K562 (cell line): ENCODE measurements around the gene GLIS1. TPM values are rescaled to one million over a fixed set of nuclear protein-coding genes. Genes with fewer than 3 reads are reported as not detected.

Experiments used
- ATAC-seq: fragments of 200-7000 bp; cut with Tn5 transposase; 3 replicates; pipeline ENCODE4 v1.9.1; 2020; ENCODE audit warnings: moderate library complexity
- BruUV-seq: library from RNA; stranded (reverse); fragments of 400-500 nt; replicated peaks from 2 replicates; lab custom pipeline; 2021; lab: Mats Ljungman, UMichigan
- CTCF ChIA-PET: fragments of 300-600 bp; formaldehyde crosslinking; extraction: SDS; loops from one replicate; lab custom pipeline; 2021; ENCODE audit warnings: low intra/inter-chr PET ratio; lab: Yijun Ruan, JAX
- POLR2A ChIA-PET: fragments of 300-600, 350-650 bp; sonication (Branson Sonifier 250); formaldehyde crosslinking; extraction: SDS; loops from one replicate; lab custom pipeline; 2021; ENCODE audit warnings: antibody characterized with exemption, inconsistent platforms; lab: Yijun Ruan, JAX
- DNase-seq, 4 experiments: peaks; one replicate each; pipeline versions ENCODE4 v3.0.0 to v3.0.0-alpha.2; 2011 to 2018; ENCODE audit warnings: low spot score in 3 of 4, mixed read lengths in 3 of 4; ENCODE audit errors: extremely low read depth in 1 of 4
- FAIRE-seq: peaks from 2 replicates; lab custom pipeline; 2011; peaks lifted over from hg19 to GRCh38; lab: Jason Lieb, UNC
- H2AFZ ChIP-seq: 2 replicates; pipeline ENCODE4 v1.6.0; 2011; ENCODE audit warnings: low read depth, low read length, control low read depth, inconsistent platforms
- H3K27ac ChIP-seq: fragments of 200-600 bp; 3 replicates; pipeline ENCODE4 v1.8.0; 2011; ENCODE audit warnings: low read depth, mild to moderate bottlenecking, control low read depth, inconsistent platforms, low read length, moderate library complexity, mixed read lengths; ENCODE audit errors: extremely low read depth
- H3K27me3 ChIP-seq, 2 experiments: fragments of 300-600 bp in 1 of 2; 2 replicates in 1 of 2; 3 replicates in 1 of 2; pipeline versions ENCODE4 v1.6.0 to v1.8.0; 2011; ENCODE audit warnings: inconsistent platforms in 2 of 2, low read length in 2 of 2, mild to moderate bottlenecking in 1 of 2, mixed read lengths in 1 of 2, moderate library complexity in 1 of 2; ENCODE audit not compliant: control insufficient read depth in 2 of 2, insufficient read depth in 2 of 2
- H3K36me3 ChIP-seq: fragments of 300-600 bp; 3 replicates; pipeline ENCODE4 v1.8.0; 2011; ENCODE audit warnings: mild to moderate bottlenecking, low read length, inconsistent platforms; ENCODE audit not compliant: control insufficient read depth, insufficient read depth
- H3K4me1 ChIP-seq, 2 experiments: fragments of 200-600 bp in 1 of 2; replicated peaks in 1 of 2; 2 replicates in 1 of 2; 3 replicates in 1 of 2; pipeline versions ENCODE4 v1.5.1 to v1.8.0; 2011; ENCODE audit warnings: inconsistent platforms in 2 of 2, low read length in 2 of 2, mild to moderate bottlenecking in 1 of 2, mixed read lengths in 1 of 2, moderate library complexity in 1 of 2; ENCODE audit not compliant: control insufficient read depth in 2 of 2, insufficient read depth in 2 of 2
- H3K4me2 ChIP-seq: 2 replicates; pipeline ENCODE4 v1.6.1; 2011; ENCODE audit warnings: low read length, control low read depth, inconsistent platforms, mixed read lengths; ENCODE audit not compliant: insufficient read depth
- H3K4me3 ChIP-seq: fragments of 200-600 bp; sonication (generic), shearing (Covaris generic); 2 replicates; pipeline ENCODE4 v1.5.1; 2016; ENCODE audit warnings: control low read depth, inconsistent platforms
- H3K79me2 ChIP-seq: fragments of 200-600 bp; 3 replicates; pipeline ENCODE4 v1.8.0; 2011; ENCODE audit warnings: low read length, inconsistent platforms; ENCODE audit not compliant: control insufficient read depth, insufficient read depth
- H3K9ac ChIP-seq, 2 experiments: 2 replicates each; pipeline versions ENCODE4 v1.6.0 to v1.6.1; 2011; ENCODE audit warnings: low read depth in 2 of 2, low read length in 2 of 2, control low read depth in 1 of 2, inconsistent platforms in 1 of 2, mild to moderate bottlenecking in 1 of 2, mixed read lengths in 1 of 2; ENCODE audit not compliant: insufficient read depth in 1 of 2
- H3K9me1 ChIP-seq: one replicate; pipeline ENCODE4 v1.6.0; 2011; ENCODE audit warnings: inconsistent platforms, mild to moderate bottlenecking, low read length, moderate library complexity; ENCODE audit not compliant: control insufficient read depth, insufficient read depth
- H3K9me3 ChIP-seq: replicated peaks from 2 replicates; pipeline ENCODE4 v1.5.1; 2011; ENCODE audit warnings: low read depth, low read length, inconsistent platforms; ENCODE audit not compliant: control insufficient read depth, insufficient read depth
- H4K20me1 ChIP-seq: replicated peaks from 2 replicates; pipeline ENCODE4 v1.6.1; 2011; ENCODE audit warnings: low read length, inconsistent platforms, mixed read lengths; ENCODE audit not compliant: control insufficient read depth, insufficient read depth
- BMI1 ChIP-seq: fragments of 150-350 bp; IDR thresholded peaks from 2 replicates; pipeline ENCODE4 v1.6.1; 2014; ENCODE audit warnings: low read length
- CBX1 ChIP-seq: sonication (generic); IDR thresholded peaks from 2 replicates; pipeline ENCODE4 v1.6.1; 2016; ENCODE audit warnings: antibody characterized with exemption, low read depth, mild to moderate bottlenecking
- CREB3 ChIP-seq: fragments of 450-650 bp; conservative IDR thresholded peaks from 2 replicates; pipeline ENCODE4 v1.6.1; 2016; ENCODE audit warnings: missing genetic modification characterization, low read depth, mild to moderate bottlenecking, missing compliant biosample characterization, moderate library complexity
- DPF2 ChIP-seq: fragments of 450-650 bp; IDR thresholded peaks from 2 replicates; pipeline ENCODE4 v1.6.1; 2016
- ETV1 ChIP-seq: fragments of 450-650 bp; conservative IDR thresholded peaks from 2 replicates; pipeline ENCODE4 v1.6.1; 2016; ENCODE audit warnings: missing genetic modification characterization, control low read depth, low read depth, missing compliant biosample characterization
- GABPB1 ChIP-seq: sonication (generic); formaldehyde crosslinking; IDR thresholded peaks from 2 replicates; pipeline ENCODE4 v1.8.0; 2022; ENCODE audit warnings: mild to moderate bottlenecking, missing genetic modification reagents
- HDAC6 ChIP-seq: IDR thresholded peaks from 2 replicates; pipeline ENCODE4 v1.6.1; 2012; ENCODE audit warnings: low read depth, mild to moderate bottlenecking, control low read depth, inconsistent platforms, low read length, moderate library complexity
- MTA2 ChIP-seq: fragments of 450-650 bp; IDR thresholded peaks from 2 replicates; pipeline ENCODE4 v1.6.1; 2016; ENCODE audit warnings: low read depth
- PHF20 ChIP-seq: fragments of 450-650 bp; IDR thresholded peaks from 2 replicates; pipeline ENCODE4 v1.6.1; 2018; ENCODE audit not compliant: partially characterized antibody
- RB1 ChIP-seq: fragments of 450-650 bp; IDR thresholded peaks from 2 replicates; pipeline ENCODE4 v1.6.1; 2017; ENCODE audit warnings: low read depth, mild to moderate bottlenecking
- SUPT5H ChIP-seq: fragments of 450-650 bp; IDR thresholded peaks from 2 replicates; pipeline ENCODE4 v1.6.1; 2016
- YY1 ChIP-seq, 3 experiments: IDR thresholded peaks; 2 replicates each; pipeline ENCODE4 v1.6.1; 2011; ENCODE audit warnings: low read length in 2 of 3, mild to moderate bottlenecking in 2 of 3, moderate library complexity in 2 of 3, borderline replicate concordance in 1 of 3, control low read depth in 1 of 3, low read depth in 1 of 3; ENCODE audit not compliant: insufficient read depth in 3 of 3, insufficient replicate concordance in 2 of 3, control insufficient read depth in 1 of 3, insufficient read length in 1 of 3; ENCODE audit errors: extremely low read depth in 1 of 3
- ZNF586 ChIP-seq: fragments of 450-650 bp; formaldehyde crosslinking; conservative IDR thresholded peaks from 2 replicates; pipeline ENCODE4 v1.4.0; 2020; ENCODE audit warnings: mild to moderate bottlenecking, moderate library complexity
- WGBS: fragments of 100-300 bp; shearing (Covaris generic); methylation state at CpG from one replicate; pipeline ENCODE4 v1.1.6; 2016; ENCODE audit warnings: low coverage, mixed read lengths; ENCODE audit not compliant: insufficient coverage; ENCODE audit errors: missing lambda C conversion rate; 5-methylcytosine and 5-hydroxymethylcytosine counted together
- in situ Hi-C: fragments of 300-500 bp; cut with MboI; formaldehyde crosslinking; loops from 4 replicates; pipeline ENCODE4 v1.15.0; 2018; ENCODE audit warnings: inconsistent platforms, mixed read lengths
- intact Hi-C: fragments of 100-400 bp; cut with micrococcal nuclease; formaldehyde crosslinking; loops from 2 replicates; pipeline ENCODE4 v1.14.2; 2022
- polyA plus RNA-seq, 8 experiments: library from polyadenylated mRNA; depleted of rRNA in 4 of 8; stranded (reverse) in 5 of 8; unstranded in 3 of 8; fragments of >200 nt; fragmentation: Nextera tagmentation in 2 of 8; fragmentation: Illumina TruSeq in 1 of 8; extraction: Ambion mirVana in 2 of 8; extraction: Trizol in 1 of 8; gene quantifications; 2 replicates each; pipeline versions ENCODE4 v1.2.1 to v1.2.3, GENCODE V29; 2011 to 2014; ENCODE audit warnings: inconsistent platforms in 1 of 8, missing spikeins in 1 of 8
- total RNA-seq, 7 experiments: library from RNA; depleted of rRNA in 6 of 7; stranded (reverse); fragments of >200 nt in 6 of 7; fragmentation: Illumina TruSeq in 2 of 7; extraction: Trizol in 2 of 7; gene quantifications; 2 replicates each; pipeline versions ENCODE4 v1.2.1 to v1.2.3, GENCODE V29; 2011 to 2021; ENCODE audit warnings: low replicate concordance in 1 of 7
- TF ChIP-seq, protein P1 (sequence below), 3 experiments: fragments of 200-800 bp in 1 of 3; sonication (Bioruptor generic) in 1 of 3; sonication (generic) in 1 of 3; formaldehyde crosslinking in 1 of 3; IDR thresholded peaks; 2 replicates each; pipeline versions ENCODE4 v1.6.1 to v1.8.0; 2016 to 2022; ENCODE audit warnings: mild to moderate bottlenecking in 2 of 3, missing compliant biosample characterization in 2 of 3, missing genetic modification characterization in 2 of 3, missing genetic modification reagents in 1 of 3

Gene GLIS1
- total and polyA plus RNA-seq, 9 of the 15 experiments (the other 6 are each of a cell fraction or from before 2014, with no cell fraction given): not detected

- H3K36me3 ChIP-seq: no peaks in the 10 kb centered on the region
- H3K4me1 ChIP-seq: peaks cover 0 to 4% of the 10 kb centered on the region in 2 experiments; a peak in 1 of 5 replicates
- H3K27me3 ChIP-seq: peaks cover 28 to 45% of the 10 kb centered on the region in 2 experiments; a peak in 4 of 5 replicates
- no peak overlapping the region for H3K27ac ChIP-seq
- no peak overlapping the region for H2AFZ ChIP-seq
- H3K9me3 ChIP-seq: no peaks in the 10 kb centered on the region
- peaks cover 5% of the 10 kb centered on the region for H4K20me1 ChIP-seq
- DNase-seq (no peak), FAIRE-seq (no peak), ATAC-seq (no peak)
- POLR2A ChIA-PET: interaction anchor here (0.6 kb wide), 1 partner anchor 279 kb away, joined by 3 read pairs; no protein-coding TSS in a partner anchor
- CTCF ChIA-PET: no interaction called here
- no peak for TF ChIP-seq PHF20
- TF ChIP-seq ETV1 (tag): no peak
- TF ChIP-seq RB1: no peak
- TF ChIP-seq ZNF586 (CRISPR knock-in tag): no peak
- no peak for TF ChIP-seq HDAC6
- no peak for TF ChIP-seq MTA2
- no peak for TF ChIP-seq CBX1
- no peak for TF ChIP-seq YY1 (IDR thresholded peaks at IDR 0.05; ENCODE audit: borderline replicate concordance in 1 of 3, control insufficient read depth in 1 of 3, extremely low read depth in 1 of 3, insufficient read depth in 3 of 3, insufficient read length in 1 of 3, insufficient replicate concordance in 2 of 3, low read depth in 1 of 3, low read length in 2 of 3)
- no peak for TF ChIP-seq SUPT5H
- TF ChIP-seq, protein P1, sequence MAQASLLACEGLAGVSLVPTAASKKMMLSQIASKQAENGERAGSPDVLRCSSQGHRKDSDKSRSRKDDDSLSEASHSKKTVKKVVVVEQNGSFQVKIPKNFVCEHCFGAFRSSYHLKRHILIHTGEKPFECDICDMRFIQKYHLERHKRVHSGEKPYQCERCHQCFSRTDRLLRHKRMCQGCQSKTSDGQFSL (CRISPR knock-in tag; IDR thresholded peaks at IDR 0.05): no peak
- TF ChIP-seq, protein P1 (tag; IDR thresholded peaks at IDR 0.05): no peak
- no peak for TF ChIP-seq BMI1
- no peak for TF ChIP-seq CREB3 (tag)
- TF ChIP-seq GABPB1 (CRISPR knock-in tag): no peak
- TF ChIP-seq DPF2: no peak
- H3K4me2 ChIP-seq: no peak overlapping the region
- H3K9me1 ChIP-seq: no peaks in the 10 kb centered on the region
- under 1% methylated on average over 3 of the region's 3 CpGs for WGBS
- intact Hi-C loops (no loop called here), in situ Hi-C loops (no loop called here)
- no TSS peak for BruUV-seq
- no peaks in the 10 kb centered on the region for H3K79me2 ChIP-seq
- H3K4me3 ChIP-seq: no peak overlapping the region
- H3K9ac ChIP-seq: no peak overlapping the region
Observed at GRCh38 chr1:53490351-53490750, 248.6 kb downstream of the GLIS1 start.
